ENCODE results near the gene TINAGL1.

The TINAGL1 gene

DNA sequence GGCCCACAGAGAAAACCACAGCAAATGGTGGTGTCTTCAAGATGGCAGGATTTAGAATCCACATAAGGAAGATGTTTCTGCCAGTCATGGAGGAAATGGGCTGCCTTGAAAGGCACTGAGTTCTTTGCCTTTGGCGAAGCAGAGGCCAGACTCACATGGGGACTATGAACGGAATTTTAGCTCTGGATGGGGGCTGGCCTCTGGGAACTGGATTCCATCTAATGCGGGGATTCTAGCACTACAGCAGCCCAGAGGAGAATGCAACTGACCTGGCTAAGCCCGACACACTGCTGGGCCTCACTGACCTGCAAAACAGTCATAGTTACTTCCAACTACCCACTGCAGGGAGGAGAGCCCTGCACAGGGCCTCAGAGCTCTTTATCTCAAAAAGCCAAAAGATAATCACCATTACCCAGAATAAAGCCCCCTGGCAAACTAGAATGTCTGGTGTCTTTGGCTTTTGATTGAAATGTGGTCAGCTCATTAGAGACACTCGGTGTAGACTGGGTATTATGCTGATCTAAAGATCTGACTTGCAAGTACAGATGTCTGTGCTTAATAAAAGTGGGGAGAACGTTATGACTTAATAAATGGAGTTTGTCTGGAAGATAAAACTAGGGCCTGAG, 52.7 kb downstream of the TINAGL1 start:
- no peak for DNase-seq

DNA sequence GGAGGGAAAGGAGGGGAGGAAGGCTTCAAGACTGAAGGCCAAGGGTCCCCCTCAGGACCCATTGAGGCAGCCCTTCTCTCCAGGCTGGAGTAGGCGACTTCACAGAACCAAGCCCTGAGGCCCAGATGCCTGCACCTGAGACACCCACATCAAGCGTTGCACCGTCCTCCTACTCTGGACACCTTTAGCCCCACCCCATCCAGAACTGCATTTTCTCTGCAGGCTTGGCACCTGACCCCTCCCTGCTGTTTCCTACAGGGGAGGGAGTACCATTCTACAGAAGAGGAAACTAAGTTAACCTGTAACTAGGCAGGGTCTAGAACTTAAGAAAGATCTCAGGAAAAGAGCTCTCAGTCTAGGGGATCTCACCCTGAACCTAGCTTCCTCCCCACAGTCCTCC, 56.3 kb downstream of the TINAGL1 start:
- no peak for DNase-seq

DNA sequence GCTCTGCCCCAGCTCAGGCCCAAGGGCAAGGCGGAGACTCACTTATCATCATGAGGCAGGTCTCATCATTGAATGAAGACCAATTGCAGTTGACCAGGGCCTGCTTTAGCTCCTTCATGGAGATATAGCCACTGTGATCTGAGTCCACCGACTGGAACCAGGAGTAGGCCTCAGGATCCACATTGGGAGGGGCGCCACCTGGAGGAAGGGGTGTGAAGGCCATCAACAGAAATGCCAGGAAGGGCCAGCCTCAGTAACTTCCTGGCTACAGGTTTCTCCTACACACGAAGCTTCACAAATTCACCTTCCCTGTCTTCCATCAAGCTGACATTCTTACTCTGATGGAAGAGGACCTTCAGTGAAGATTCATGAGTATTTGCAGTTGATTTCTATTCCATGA, 56.8 kb downstream of the TINAGL1 start:
- no peak for DNase-seq

Measured in NCI-H1105 treated with DMSO at 0.1 percent for 48 hours (cell line).